ACHN (cell line): ENCODE measurements around the gene CARD14.
"Not testable (repeated sequence)": the region's sequence is repeated elsewhere in the genome, so short reads cannot be mapped to it uniquely, and the experiment has no call there.

Experiments used
- DNase-seq: peaks from one replicate; pipeline ENCODE4 v3.0.0-alpha.2; 2015
- in situ Hi-C: cut with HindIII; loops from 2 replicates; pipeline ENCODE4 v1.10.0; 2017; ENCODE audit warnings: low sequenced_read_pairs, low pct_ligation_motif_present, low pct_unique_long_range_greater_than_20kb

Gene CARD14

DNA sequence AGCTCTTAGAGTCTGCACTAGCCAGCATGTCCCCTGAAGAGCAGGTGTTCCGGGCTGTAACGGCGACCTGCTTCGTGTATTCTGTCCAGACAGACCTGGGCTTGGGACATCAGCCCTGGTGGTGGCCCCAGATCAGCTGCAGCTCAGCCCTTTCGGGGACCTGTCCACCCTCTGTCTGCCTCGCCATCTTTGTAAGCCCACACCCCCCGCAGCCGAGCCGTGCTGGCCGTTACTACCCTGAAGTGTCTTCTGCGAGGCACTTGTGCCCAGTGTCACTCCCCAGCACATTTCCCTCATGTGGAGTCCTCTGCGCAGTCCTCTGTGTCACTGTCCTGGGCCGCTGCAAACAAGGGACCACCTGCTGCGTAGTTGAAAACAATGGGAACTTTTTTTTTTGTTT is 10.4 kb downstream of the CARD14 start:
- no peak for DNase-seq
- in situ Hi-C loops, result no loop called here

- no peak for DNase-seq
- in situ Hi-C loops, result no loop called here
These were observed 11.6 kb downstream of the CARD14 start for GRCh38 chr17:80181431-80181830.

GRCh38 chr17:80182118-80182844 is 12.5 kb downstream of the CARD14 start:
- DNase-seq, result no peak
- in situ Hi-C loops, result no loop called here

DNA sequence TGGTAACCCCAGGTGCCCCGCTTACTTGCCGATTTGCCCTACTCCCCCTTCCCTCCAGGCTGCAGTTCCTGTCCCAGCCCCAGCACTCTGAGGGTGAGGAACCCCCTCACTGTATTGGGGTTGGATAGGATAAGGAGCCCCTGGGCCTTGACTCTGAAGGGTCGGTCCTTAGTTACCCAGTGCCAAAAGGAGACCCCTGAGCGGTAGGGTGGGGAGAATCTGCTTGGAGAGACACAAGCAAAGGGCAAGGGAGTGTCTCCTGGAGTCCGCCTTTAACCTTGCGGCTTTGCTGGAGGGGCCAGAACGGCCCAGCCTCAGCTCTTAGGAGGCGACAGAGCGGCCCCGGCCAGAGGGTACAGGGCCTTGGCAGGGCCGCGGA is 13.0 kb downstream of the CARD14 start:
- in situ Hi-C loops, result no loop called here
- no peak for DNase-seq

DNA sequence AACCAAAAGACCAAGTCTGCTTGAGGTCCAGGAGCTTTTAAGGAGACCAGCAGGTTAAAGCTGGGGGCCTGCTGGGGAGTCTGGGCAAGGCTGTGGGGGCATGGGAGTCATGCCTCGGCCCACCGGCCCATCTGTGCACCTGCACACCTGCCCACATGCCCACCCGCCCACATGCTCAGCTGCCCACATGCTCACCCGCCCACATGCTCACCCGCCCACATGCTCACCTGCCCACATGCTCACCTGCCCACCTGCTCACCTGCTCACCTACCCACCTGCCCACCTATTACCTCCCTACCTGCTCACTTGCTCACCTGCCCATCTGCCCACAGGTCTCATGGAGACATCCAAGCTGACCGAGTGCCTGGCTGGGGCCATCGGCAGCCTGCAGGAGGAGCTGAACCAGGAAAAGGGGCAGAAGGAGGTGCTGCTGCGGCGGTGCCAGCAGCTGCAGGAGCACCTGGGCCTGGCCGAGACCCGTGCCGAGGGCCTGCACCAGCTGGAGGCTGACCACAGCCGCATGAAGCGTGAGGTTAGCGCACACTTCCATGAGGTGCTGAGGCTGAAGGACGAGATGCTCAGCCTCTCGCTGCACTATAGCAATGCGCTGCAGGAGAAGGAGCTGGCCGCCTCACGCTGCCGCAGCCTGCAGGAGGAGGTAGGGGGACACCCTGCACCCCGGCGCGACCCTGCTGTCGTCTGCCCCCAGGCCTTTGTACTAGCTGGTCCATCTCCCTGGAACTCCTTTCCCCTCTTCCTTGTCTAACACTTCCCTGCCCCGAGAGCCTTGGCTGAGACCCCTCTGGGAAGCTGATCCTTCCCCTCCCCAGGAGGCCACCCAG is 14.0 kb downstream of the CARD14 start:
- in situ Hi-C loops, result no loop called here
- DNase-seq, result no peak

GRCh38 chr17:80184423-80184714 is 14.5 kb downstream of the CARD14 start:
- no peak for DNase-seq
- in situ Hi-C loops, result no loop called here

DNA sequence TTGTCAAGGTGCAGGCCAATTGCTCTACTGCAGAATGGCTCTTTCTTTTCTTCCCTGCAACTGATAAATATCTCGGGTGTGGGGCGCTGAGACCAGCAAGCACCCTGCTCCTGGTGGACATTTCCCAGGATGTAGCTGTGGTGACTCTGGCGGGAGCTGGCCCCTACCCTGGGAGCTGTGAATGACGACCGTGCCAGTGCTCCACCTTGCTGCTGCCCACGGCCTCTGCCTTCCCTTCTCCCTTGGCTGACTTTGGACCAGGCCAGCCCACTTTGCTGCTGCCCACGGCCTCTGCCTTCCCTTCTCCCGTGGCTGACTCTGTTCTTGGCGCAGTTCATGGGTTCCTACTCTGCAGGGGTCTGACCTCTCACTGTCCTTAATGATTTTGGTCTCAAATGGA is 16.1 kb downstream of the CARD14 start:
- no peak for DNase-seq
- in situ Hi-C loops, result no loop called here

GRCh38 chr17:80187090-80187489 is 17.3 kb downstream of the CARD14 start:
- in situ Hi-C loops, result no loop called here
- no peak for DNase-seq

DNA sequence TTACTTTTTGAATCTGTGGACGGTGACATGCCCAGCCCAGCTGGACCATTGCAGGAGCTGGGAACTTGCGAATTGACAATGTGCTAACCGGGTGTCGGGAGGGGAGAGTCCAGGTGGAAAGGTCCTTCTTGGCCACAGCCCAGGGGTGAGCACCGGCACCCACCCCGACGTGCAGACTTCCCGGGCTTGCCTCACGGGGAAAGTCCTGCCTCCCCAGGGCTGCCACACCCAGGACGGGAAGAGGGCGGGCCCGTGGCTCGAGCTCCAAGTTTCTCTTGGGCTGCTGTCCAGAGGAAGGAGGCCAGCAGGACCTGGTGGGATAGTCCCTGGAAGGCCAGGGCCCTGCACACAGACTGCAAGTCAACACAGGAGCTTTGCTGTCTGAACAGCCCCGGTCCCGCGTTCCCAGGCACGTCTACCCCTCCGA is 17.7 kb downstream of the CARD14 start:
- in situ Hi-C loops, result no loop called here
- DNase-seq, result no peak

- no peak for DNase-seq
- in situ Hi-C loops, result no loop called here
These were observed 19.8 kb downstream of the CARD14 start for GRCh38 chr17:80189611-80190010.

DNA sequence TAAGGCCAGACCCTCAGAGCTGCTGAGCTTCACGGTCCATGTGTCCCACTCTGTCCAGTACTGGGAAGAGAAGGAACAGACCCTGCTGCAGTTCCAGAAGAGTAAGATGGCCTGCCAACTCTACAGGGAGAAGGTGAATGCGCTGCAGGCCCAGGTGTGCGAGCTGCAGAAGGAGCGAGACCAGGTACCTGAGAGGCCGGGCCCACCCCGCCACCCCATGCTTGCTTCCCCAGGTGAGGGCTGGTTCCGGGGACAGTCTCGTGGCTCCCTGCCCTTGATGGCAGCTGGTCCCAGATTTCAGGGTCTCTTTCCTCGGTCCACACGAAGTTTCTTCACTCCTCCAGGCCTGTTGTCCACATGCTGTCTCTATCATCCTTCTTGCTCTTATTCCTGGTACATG is 20.9 kb downstream of the CARD14 start:
- DNase-seq, result no peak
- in situ Hi-C loops, result no loop called here

- no peak for DNase-seq
- in situ Hi-C loops, result no loop called here
These were observed 21.4 kb downstream of the CARD14 start for GRCh38 chr17:80191192-80191591.

DNA sequence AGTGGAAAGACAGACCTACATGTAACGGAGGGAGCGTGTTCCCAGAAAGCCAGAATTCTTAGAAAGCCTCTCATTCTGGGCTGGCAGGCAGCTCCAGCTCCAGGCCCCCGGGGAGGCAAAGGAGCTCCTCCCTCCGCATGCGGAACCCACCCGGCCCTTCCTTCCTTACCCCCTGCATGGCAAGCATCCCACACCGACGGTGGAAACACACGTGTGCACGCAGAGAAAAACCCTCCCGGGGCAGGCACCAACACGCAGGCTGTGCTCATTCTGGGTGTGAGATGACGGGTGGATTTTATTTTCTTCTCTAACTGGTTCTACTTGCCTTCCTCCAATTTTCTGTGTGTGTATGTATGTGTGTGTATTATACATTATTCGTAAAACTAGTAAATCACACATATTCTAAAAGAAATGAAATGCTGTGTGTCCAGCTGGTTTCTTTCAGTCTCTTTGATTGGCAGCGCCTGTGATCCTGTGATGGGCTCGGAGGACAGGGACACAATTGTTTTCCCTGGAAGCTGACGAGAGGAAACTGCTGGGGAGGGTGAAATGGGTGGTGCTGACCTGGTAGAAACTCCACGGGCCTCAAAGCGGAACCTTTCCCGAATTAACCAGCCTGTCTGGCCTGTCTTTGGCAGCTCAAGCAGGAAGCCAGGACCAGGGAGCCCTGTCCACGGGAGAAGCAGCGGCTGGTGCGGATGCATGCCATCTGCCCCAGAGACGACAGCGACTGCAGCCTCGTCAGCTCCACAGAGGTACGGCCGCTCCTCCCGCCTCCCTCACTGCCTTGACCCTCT is 22.2 kb downstream of the CARD14 start:
- DNase-seq, result no peak
- in situ Hi-C loops, result no loop called here

GRCh38 chr17:80195141-80195540 is 25.3 kb downstream of the CARD14 start:
- in situ Hi-C loops, result no loop called here
- DNase-seq, result no peak

GRCh38 chr17:80195671-80196529 is 26.1 kb downstream of the CARD14 start:
- in situ Hi-C loops, result no loop called here
- no peak for DNase-seq

- in situ Hi-C loops, result no loop called here
- DNase-seq, result no peak
These were observed 26.8 kb downstream of the CARD14 start for GRCh38 chr17:80196652-80197051.

DNA sequence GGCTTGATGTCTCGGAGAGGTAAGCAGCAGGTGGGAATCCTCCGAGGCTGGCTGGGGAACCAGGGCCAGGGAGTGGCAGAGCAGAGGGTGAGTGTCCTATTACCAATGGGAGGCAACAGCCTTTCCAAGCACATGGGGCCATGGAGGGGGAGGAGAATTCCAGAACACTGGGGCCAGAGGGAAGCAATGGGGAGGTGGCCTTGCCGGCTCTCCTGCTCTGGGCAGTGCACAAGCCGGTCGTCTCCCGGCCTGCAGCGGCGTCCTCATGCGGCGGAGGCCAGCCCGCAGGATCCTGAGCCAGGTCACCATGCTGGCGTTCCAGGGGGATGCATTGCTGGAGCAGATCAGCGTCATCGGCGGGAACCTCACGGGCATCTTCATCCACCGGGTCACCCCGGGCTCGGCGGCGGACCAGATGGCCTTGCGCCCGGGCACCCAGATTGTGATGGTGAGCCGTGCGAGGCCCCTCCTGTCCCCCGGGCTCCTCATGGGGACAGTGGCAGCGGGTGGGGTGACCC is 28.4 kb downstream of the CARD14 start:
- no peak for DNase-seq
- in situ Hi-C loops, result no loop called here

DNA sequence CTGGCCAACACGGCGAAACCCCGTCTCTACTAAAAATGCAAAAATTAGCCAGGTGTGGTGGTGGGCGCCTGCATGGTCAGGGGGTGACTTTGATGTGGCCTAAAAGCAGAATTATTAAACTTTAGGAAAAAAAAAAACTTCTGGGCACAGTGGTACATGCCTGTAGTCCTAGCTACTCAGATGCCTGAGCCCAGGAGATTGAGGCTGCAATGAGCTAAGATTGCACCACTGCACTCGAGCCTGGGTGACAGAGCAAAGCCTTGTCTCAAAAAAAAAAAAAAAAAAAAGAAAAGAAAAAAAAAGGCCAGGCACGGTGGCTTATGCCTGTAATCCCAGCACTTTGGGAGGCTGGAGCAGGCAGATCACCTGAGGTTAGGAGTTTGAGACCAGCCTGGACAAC is 29.5 kb downstream of the CARD14 start:
- DNase-seq, in situ Hi-C loops: not testable (repeated sequence)
